AG04450 (cell line): ENCODE data around the gene AQP11. TPM values are rescaled to one million over a fixed set of nuclear protein-coding genes. Genes with fewer than 3 reads are reported as not detected.
A peak's percentile ranks its signal among the peaks of the same experiment; 100 is the strongest.

ENCODE experiments used
- CTCF ChIA-PET: fragments of 300-600, 350-600 bp; formaldehyde crosslinking; extraction: SDS; loops from one replicate; lab custom pipeline; 2022; ENCODE audit warnings: antibody characterized with exemption, inconsistent platforms; lab: Charles Lee
- POLR2A ChIA-PET: fragments of 350-600 bp; formaldehyde crosslinking; extraction: SDS; loops from one replicate; lab custom pipeline; 2021; ENCODE audit warnings: antibody characterized with exemption, inconsistent platforms; lab: Yijun Ruan, JAX
- DNase-seq: peaks from one replicate; pipeline ENCODE4 v3.0.0-alpha.2; 2011; ENCODE audit warnings: low read depth, low spot score
- H3K27ac ChIP-seq: one replicate; pipeline ENCODE4 v1.5.1; 2012; ENCODE audit warnings: low read depth, low read length, control low read depth
- H3K27me3 ChIP-seq: one replicate; pipeline ENCODE4 v1.6.0; 2012; ENCODE audit warnings: low read length; ENCODE audit not compliant: control insufficient read depth, insufficient read depth
- H3K4me3 ChIP-seq: 2 replicates; pipeline ENCODE4 v1.5.1; 2011; ENCODE audit warnings: mild to moderate bottlenecking, low read depth, low read length, control low read depth
- H3K9me3 ChIP-seq: 2 replicates; pipeline ENCODE4 v1.5.1; 2012; ENCODE audit warnings: low read length; ENCODE audit not compliant: control insufficient read depth, insufficient read depth
- CTCF ChIP-seq: IDR thresholded peaks from 2 replicates; pipeline ENCODE4 v1.5.1; 2011; ENCODE audit warnings: low read depth, low read length, control low read depth, inconsistent platforms
- polyA minus RNA-seq: library from RNA; depleted of rRNA, polyadenylated mRNA; stranded (reverse); fragments of >200 nt; gene quantifications from 2 replicates; pipeline ENCODE4 v1.2.3, GENCODE V29; 2011; rRNA and poly(A)+ RNA removed
- polyA plus RNA-seq: library from polyadenylated mRNA; depleted of rRNA; stranded (reverse); fragments of >200 nt; gene quantifications from 2 replicates; pipeline ENCODE4 v1.2.3, GENCODE V29; 2011; rRNA removed

Gene AQP11
- polyA plus RNA-seq, result 1.6 and 2.0 TPM in 2 replicates
- 1.0 and 1.9 TPM in 2 replicates for polyA minus RNA-seq

GRCh38 chr11:77589521-77590193 lies at the start of gene AQP11:
TSS of gene AQP11 (plus strand) at chr11:77589953. CDS start at chr11:77589993, 40 bp downstream.
- no peak for TF ChIP-seq CTCF
- peak within 1 kb of the TSS; percentile 69 for H3K4me3 ChIP-seq
- peak within 1 kb of the TSS; percentile 39 for H3K27ac ChIP-seq
- no peaks in the 10 kb centered on the region for H3K27me3 ChIP-seq
- peak; percentile 63 for DNase-seq
- ChIA-PET POLR2A (interaction anchor here (0.6 to 1.0 kb wide), 3 partner anchors 13 to 19 kb away, joined by 3 to 6 read pairs (median 5); no protein-coding TSS in a partner anchor), CTCF (interaction anchor here (0.6 kb wide), 2 partner anchors 177 to 341 kb away, joined by 3 to 4 read pairs; no protein-coding TSS in a partner anchor)
- no peaks in the 10 kb centered on the region; the same call in 1 of the 2 replicates for H3K9me3 ChIP-seq

GRCh38 chr11:77542296-77542695 lies 47.5 kb upstream of the AQP11 start:
- no peaks in the 10 kb centered on the region for H3K9me3 ChIP-seq
- H3K27ac ChIP-seq, result peak overlapping the region; percentile 34
- no peak for TF ChIP-seq CTCF
- no peaks in the 10 kb centered on the region for H3K27me3 ChIP-seq
- no peak overlapping the region for H3K4me3 ChIP-seq
- ChIA-PET CTCF (interaction anchor here (0.6 to 1.0 kb wide), 5 partner anchors 44 to 429 kb away, joined by 3 to 5 read pairs (median 3); no protein-coding TSS in a partner anchor), POLR2A (no interaction called here)
- no peak for DNase-seq

GRCh38 chr11:77547047-77547836 lies 42.5 kb upstream of the AQP11 start:
- TF ChIP-seq CTCF, result no peak
- no peak for DNase-seq
- H3K27me3 ChIP-seq, result no peaks in the 10 kb centered on the region
- no peak overlapping the region for H3K27ac ChIP-seq
- POLR2A ChIA-PET, result no interaction called here
- CTCF ChIA-PET, result interaction anchor here (0.7 to 2.6 kb wide), 18 partner anchors 10 to 433 kb away, joined by 3 to 93 read pairs (median 8); partner anchors contain the start of gene MYO7A
- no peak overlapping the region for H3K4me3 ChIP-seq
- H3K9me3 ChIP-seq, result peaks cover 4% of the 10 kb centered on the region; the same call in 1 of the 2 replicates

GRCh38 chr11:77547863-77548551 lies 41.7 kb upstream of the AQP11 start:
- POLR2A ChIA-PET, result no interaction called here
- CTCF ChIA-PET, result interaction anchor here (0.6 to 3.0 kb wide), 56 partner anchors 8 to 500 kb away, joined by 3 to 93 read pairs (median 4); partner anchors contain the start of gene MYO7A
- H3K27ac ChIP-seq, result no peak overlapping the region
- H3K4me3 ChIP-seq, result no peak overlapping the region
- peaks cover 4% of the 10 kb centered on the region; the same call in 1 of the 2 replicates for H3K9me3 ChIP-seq
- TF ChIP-seq CTCF, result peak; percentile 74
- peak; percentile 50 for DNase-seq
- H3K27me3 ChIP-seq, result no peaks in the 10 kb centered on the region
